CMK (cell line): ENCODE data around the gene CMTM8.
A peak's percentile ranks its signal among the peaks of the same experiment; 100 is the strongest.
"Not testable (repeated sequence)": the region's sequence is repeated elsewhere in the genome, so short reads cannot be mapped to it uniquely, and the experiment has no call there.

Experiments used
- DNase-seq: peaks from one replicate; pipeline ENCODE4 v3.0.0-alpha.2; 2010; ENCODE audit warnings: low read depth

CMTM8 gene

DNA sequence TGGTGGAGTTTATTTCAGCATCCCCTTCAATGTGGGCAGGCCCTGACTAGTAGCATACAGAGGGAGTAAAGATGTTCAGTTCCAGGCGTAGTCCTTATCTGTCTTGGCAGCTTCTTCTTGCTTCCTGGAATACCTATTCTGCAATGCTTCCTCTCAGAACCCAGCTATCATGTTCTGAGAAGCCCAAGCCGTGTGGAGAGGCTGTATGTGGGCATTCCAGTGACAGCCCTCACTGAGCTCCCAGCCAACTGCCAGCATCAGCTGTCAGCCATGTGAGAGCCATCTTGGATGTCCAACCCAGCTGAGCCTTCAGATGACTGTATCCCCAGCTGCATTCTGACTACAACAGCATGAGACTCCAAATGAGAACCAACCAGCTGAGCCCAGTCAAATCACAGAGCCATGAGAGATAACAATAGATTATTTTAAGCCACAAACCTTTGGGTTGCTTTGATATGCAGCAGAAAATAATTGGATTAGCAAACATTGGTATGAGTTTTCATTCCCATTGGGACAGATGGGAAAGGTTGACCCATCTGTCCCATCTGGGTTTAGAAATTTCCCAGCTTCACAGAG lies 144.7 kb downstream of the CMTM8 start:
- DNase-seq: peak; percentile 35

DNA sequence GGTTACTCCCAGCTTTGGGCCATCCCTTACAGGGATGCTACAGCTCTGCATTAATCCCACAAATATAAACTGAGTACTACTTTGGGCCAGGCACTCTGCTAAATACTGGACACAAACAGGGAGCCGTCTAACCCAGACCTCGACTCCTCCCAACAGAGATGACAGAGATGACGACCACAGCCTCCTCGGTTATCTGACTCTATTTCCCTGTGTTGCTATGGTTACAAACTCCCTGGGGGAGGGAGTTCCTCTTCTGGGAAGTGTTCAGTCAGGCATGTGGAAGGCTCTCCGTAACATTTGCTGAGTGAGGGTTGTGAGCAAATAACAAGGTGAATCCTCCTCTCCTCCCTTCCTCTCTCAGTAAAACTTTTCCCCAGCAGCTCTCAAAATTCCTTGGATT lies 146.5 kb downstream of the CMTM8 start:
- no peak for DNase-seq

DNA sequence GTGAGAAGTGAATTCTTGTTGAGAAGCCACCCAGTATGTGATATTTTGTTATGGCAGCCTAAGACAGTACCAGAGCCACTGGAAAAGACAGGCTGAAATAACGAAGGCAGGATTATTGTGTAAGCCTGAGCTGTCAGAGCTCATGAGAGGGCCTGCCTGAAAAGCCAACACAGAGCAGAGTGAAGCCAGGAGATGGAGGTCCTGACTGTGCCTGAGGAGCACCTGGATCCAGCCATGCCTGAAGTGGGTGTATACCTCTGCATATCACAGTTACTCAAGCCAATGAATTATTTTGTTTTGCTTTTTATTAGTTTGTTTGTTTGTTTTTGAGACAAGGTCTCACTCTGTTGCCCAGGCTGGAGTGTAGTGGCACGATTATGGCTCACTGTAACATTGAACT lies 149.0 kb downstream of the CMTM8 start:
- no peak for DNase-seq

GRCh38 chr3:32389577-32389976 lies 151.1 kb downstream of the CMTM8 start:
- not testable (repeated sequence) for DNase-seq

DNA sequence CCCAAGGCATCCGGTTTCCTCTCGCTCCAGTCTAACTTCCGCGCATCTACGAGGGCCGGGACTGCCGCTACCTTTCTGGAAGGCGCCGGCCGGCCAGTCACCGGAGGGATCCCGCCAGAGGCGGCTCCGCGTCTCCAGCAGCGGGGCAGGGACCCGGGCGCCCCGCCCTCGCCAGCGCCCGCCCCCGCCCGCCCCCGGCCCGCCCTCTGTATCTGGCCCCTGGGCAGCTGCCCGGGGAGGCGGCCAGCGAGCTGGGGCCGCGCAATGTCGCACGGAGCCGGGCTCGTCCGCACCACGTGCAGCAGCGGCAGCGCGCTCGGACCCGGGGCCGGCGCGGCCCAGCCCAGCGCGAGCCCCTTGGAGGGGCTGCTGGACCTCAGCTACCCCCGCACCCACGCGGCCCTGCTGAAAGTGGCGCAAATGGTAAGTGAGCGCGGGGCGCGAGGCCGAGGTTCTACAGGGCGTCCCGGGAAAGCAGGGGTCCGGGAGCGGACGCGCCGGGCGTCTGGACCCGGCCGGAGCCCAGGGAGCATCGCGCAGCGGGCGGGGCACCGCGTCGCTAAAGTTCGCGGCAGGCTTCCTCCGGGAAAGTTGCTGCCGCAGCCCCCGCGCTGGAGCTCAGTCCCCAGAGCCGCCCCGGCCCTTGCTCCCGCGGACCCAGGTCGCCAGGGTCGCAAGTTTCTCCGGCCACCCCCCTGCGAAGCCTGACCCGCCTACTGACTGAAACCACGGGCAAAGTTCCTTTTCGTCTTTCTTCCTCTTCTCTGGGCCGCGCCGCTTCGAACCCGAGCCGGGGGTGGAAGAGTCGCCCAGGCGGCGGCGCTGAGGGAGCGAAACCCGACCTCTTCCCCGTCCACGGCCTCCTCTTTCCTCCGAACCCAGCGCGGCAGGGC lies 153.4 kb downstream of the CMTM8 start, which contains the start of gene CMTM7:
CMTM7 (plus strand) TSS at position 211 of the 893 bp plus-strand sequence; CDS start at position 265, 54 bp downstream.
- no peak for DNase-seq

GRCh38 chr3:32392536-32393302 lies 154.2 kb downstream of the CMTM8 start:
- DNase-seq: no peak

GRCh38 chr3:32395496-32395895 lies 157.0 kb downstream of the CMTM8 start:
- no peak for DNase-seq

- DNase-seq: no peak
Observed at GRCh38 chr3:32397941-32398340, 159.5 kb downstream of the CMTM8 start.

- DNase-seq: no peak
Observed at GRCh38 chr3:32398531-32398930, 160.1 kb downstream of the CMTM8 start.

GRCh38 chr3:32399030-32399620 lies 160.6 kb downstream of the CMTM8 start:
- DNase-seq: peak; percentile 25

- DNase-seq: no peak
Observed at GRCh38 chr3:32401126-32401525, 162.6 kb downstream of the CMTM8 start.

- DNase-seq: peak; percentile 50
Observed at GRCh38 chr3:32401556-32402081, 163.1 kb downstream of the CMTM8 start.

GRCh38 chr3:32403663-32404062 lies 165.2 kb downstream of the CMTM8 start:
- DNase-seq: no peak

GRCh38 chr3:32404714-32405113 lies 166.2 kb downstream of the CMTM8 start:
- no peak for DNase-seq

DNA sequence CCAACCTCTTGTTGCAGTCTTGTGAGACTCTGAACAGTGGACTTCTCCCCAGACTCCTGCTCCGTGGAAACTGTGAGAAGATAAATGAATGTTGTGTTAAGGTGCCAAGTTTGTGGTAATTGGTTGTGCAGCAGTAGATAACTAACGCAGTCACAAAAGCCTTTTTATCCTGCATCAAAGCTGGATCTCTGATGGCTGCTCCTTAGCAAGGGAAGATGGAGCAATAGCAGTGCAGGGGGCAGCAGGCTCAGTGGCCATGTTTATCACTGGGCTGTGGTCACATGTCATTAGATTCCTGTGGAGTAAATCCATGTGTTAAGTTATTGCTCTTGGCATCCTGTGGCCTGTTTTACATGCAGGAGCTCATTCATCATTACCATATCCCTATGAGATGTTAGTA lies 166.7 kb downstream of the CMTM8 start:
- no peak for DNase-seq

DNA sequence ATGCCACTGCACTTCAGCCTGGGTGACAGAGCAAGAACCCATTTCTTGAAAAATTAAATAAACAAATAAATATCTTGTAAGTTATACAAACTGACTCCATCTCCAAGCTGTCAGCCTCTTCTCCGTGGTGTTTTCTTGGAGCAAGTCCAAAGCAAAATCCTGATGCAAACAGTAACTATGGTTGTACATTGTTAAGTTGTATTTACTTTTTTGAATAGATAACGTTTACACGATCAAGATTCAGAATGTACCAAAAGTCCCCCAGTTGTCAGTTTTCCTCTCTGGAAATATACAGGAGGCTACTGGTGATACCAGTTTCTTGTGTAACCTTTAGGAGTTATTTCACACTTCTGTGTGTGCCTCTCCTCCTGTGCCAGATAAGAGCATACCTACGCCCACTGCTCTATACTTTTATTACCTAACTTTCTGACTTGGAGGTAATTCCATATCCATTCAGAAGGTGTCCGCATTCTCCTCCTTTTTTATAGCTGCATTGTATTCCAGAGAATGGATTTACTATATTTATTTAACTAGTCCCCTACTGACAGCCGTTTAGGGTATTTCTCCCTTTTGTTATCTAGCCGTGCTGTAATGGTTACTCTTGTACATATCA lies 167.3 kb downstream of the CMTM8 start:
- DNase-seq: no peak

DNA sequence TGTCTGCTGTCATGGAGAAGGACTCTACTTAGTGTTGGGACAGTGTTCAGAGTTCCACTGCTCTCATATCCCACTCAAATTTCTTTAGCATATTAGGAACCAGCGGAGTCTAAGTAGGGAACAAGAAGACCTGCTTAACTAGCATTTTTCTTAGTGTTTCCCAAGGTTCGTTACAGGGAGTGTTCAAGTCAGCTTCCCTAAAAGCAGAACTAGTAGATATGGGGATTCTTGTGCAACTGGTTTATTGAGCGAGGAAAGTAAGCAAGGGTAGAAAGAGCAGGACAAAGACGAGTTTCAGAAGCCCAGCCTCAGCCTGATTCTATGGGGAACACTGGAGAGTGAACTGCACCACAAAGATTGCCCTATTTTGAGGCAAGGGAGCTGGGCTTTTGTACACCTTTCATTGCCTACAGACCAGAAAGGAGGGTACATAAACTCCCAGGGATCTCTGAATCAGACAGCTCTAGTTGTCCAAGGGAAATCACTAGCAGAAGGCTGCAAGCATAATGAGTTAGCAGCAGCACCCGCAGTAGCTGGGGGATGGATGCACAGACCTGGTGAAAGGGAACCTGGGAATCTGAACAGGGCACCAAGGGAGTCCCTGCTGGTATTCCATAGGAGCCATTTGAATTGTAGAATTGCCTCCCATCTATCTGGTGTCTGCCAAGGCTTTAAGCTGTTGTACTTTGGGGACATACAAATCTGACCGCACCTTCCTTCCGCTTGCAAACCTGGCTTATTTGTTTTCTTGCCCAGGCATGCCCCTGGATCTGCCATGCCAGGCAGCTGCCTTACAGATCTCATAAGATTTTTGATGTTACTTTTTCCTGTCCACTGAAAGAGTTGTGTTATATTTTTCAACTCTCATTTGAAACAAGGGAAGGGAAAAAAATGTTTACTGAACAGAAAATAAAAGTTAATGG lies 168.3 kb downstream of the CMTM8 start:
- DNase-seq: no peak

GRCh38 chr3:32410367-32411246 lies 172.1 kb downstream of the CMTM8 start:
- no peak for DNase-seq

DNA sequence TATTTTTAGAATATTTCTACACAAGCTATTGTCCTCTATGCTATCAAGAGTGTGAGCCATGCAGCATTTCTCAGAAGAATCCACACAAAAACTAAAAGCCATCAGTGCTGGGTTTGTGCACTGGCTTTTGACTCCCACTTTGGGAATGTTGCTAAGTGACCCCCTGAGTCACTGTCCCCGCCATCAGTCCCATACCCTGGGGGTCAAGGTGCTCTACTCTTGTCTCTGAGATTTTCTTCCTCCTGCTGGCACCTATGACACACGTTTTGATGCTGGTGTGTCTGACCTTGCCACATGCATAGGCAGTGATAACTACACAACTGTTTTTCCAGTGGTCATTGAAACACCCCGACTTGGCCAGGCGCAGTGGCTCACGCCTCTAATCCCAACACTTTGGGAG lies 173.0 kb downstream of the CMTM8 start:
- DNase-seq: no peak

DNA sequence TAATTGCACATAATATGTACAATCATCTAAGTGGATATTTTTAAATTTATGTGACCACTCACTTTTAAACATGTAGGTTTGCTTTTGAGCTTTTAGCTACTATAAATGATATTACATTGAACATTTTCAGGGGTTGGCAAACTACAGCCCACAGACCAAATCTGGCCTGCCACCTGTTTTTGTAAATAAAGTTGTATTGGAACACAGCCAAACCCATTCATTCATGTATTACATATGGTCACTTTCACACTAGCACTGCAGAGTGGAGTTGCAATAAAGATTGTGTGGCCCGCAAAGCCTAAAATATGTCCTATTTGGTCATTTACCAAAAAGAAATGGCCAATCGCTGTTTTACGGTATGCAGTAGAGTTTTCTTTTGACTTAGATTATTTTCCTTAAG lies 174.4 kb downstream of the CMTM8 start:
- DNase-seq: no peak
